Mesenchymal stem cell (in vitro differentiated cells and primary cell): ENCODE measurements around the gene NKD2.

Experiments
- DNase-seq: peaks from one replicate; pipeline ENCODE4 v3.0.0-alpha.2; 2013
- H2AFZ ChIP-seq: one replicate; pipeline ENCODE4 v1.6.1; 2013; ENCODE audit warnings: low read depth, mild to moderate bottlenecking, control low read depth, inconsistent platforms, low read length, moderate library complexity
- H2AK5ac ChIP-seq: 2 replicates; pipeline ENCODE4 v1.6.1; 2013; ENCODE audit warnings: low read length, moderate library complexity, mild to moderate bottlenecking, inconsistent platforms; ENCODE audit not compliant: severe bottlenecking
- H2BK120ac ChIP-seq: one replicate; pipeline ENCODE4 v1.6.1; 2013; ENCODE audit warnings: low read depth, mild to moderate bottlenecking, inconsistent platforms, low read length, moderate library complexity
- H2BK12ac ChIP-seq, 2 experiments: one replicate each; pipeline ENCODE4 v1.6.1; 2013; ENCODE audit warnings: inconsistent platforms in 2 of 2, low read length in 2 of 2, mild to moderate bottlenecking in 2 of 2, moderate library complexity in 2 of 2, control low read depth in 1 of 2
- H2BK15ac ChIP-seq: one replicate; pipeline ENCODE4 v1.6.1; 2013; ENCODE audit warnings: mild to moderate bottlenecking, low read depth, inconsistent platforms; ENCODE audit not compliant: poor library complexity, severe bottlenecking
- H2BK5ac ChIP-seq: 2 replicates; pipeline ENCODE4 v1.6.1; 2013; ENCODE audit warnings: low read depth, mild to moderate bottlenecking, low read length, control low read depth, inconsistent platforms; ENCODE audit not compliant: poor library complexity, severe bottlenecking
- H3K14ac ChIP-seq, 2 experiments: one replicate each; pipeline ENCODE4 v1.6.1; 2013; ENCODE audit warnings: inconsistent platforms in 2 of 2, low read length in 2 of 2, control low read depth in 1 of 2, mild to moderate bottlenecking in 1 of 2, moderate library complexity in 1 of 2
- H3K18ac ChIP-seq, 2 experiments: one replicate each; pipeline ENCODE4 v1.6.1; 2013; ENCODE audit warnings: inconsistent platforms in 2 of 2, low read length in 2 of 2, control low read depth in 1 of 2, low read depth in 1 of 2, mild to moderate bottlenecking in 1 of 2
- H3K23ac ChIP-seq, 2 experiments: one replicate each; pipeline ENCODE4 v1.6.1; 2013; ENCODE audit warnings: inconsistent platforms in 2 of 2, low read length in 2 of 2, mild to moderate bottlenecking in 2 of 2, moderate library complexity in 2 of 2, control low read depth in 1 of 2
- H3K27ac ChIP-seq: 2 replicates; pipeline ENCODE4 v1.5.1; 2013; ENCODE audit warnings: mild to moderate bottlenecking, moderate library complexity, low read length, control low read depth, inconsistent platforms; ENCODE audit not compliant: poor library complexity, severe bottlenecking
- H3K27me3 ChIP-seq, 2 experiments: 2 replicates each; pipeline versions ENCODE4 v1.6.1 to v1.7.0; 2013; ENCODE audit warnings: low read length in 2 of 2, mild to moderate bottlenecking in 2 of 2, moderate library complexity in 2 of 2, control low read depth in 1 of 2, inconsistent platforms in 1 of 2; ENCODE audit not compliant: control insufficient read depth in 1 of 2, insufficient read depth in 1 of 2
- H3K36me3 ChIP-seq, 2 experiments: 2 replicates each; pipeline versions ENCODE4 v1.6.1 to v1.7.0; 2013; ENCODE audit warnings: low read length in 2 of 2, control low read depth in 1 of 2, inconsistent platforms in 1 of 2, low read depth in 1 of 2, mild to moderate bottlenecking in 1 of 2; ENCODE audit not compliant: insufficient read depth in 2 of 2, control insufficient read depth in 1 of 2
- H3K4ac ChIP-seq, 2 experiments: one replicate each; pipeline ENCODE4 v1.6.1; 2013; ENCODE audit warnings: inconsistent platforms in 2 of 2, low read length in 2 of 2, mild to moderate bottlenecking in 2 of 2, moderate library complexity in 2 of 2, control low read depth in 1 of 2, low read depth in 1 of 2
- H3K4me1 ChIP-seq: 2 replicates; pipeline ENCODE4 v1.6.1; 2013; ENCODE audit warnings: low read depth, low read length, control low read depth; ENCODE audit not compliant: control insufficient read depth, insufficient read depth
- H3K4me2 ChIP-seq: 2 replicates; pipeline ENCODE4 v1.6.1; 2013; ENCODE audit warnings: low read length, mild to moderate bottlenecking, inconsistent platforms; ENCODE audit not compliant: poor library complexity, severe bottlenecking
- H3K4me3 ChIP-seq, 2 experiments: 2 replicates each; pipeline versions ENCODE4 v1.5.1 to v1.7.0; 2013; ENCODE audit warnings: low read length in 2 of 2, mild to moderate bottlenecking in 2 of 2, control low read depth in 1 of 2, low read depth in 1 of 2; ENCODE audit not compliant: insufficient read depth in 1 of 2
- H3K79me1 ChIP-seq: replicated peaks from 2 replicates; pipeline ENCODE4 v1.6.1; 2013; ENCODE audit warnings: mild to moderate bottlenecking, control low read depth, low read length, inconsistent platforms; ENCODE audit not compliant: poor library complexity, severe bottlenecking
- H3K9ac ChIP-seq: 2 replicates; pipeline ENCODE4 v1.7.0; 2013; ENCODE audit warnings: mild to moderate bottlenecking, low read length, moderate library complexity
- H3K9me3 ChIP-seq: 2 replicates; pipeline ENCODE4 v1.7.0; 2013; ENCODE audit warnings: mild to moderate bottlenecking, low read length; ENCODE audit not compliant: control insufficient read depth
- H4K8ac ChIP-seq: one replicate; pipeline ENCODE4 v1.6.1; 2013; ENCODE audit warnings: inconsistent platforms, mild to moderate bottlenecking, low read length, moderate library complexity
- H4K91ac ChIP-seq: one replicate; pipeline ENCODE4 v1.6.1; 2013; ENCODE audit warnings: mild to moderate bottlenecking, low read length, inconsistent platforms
- WGBS: methylation state at CpG from one replicate; pipeline ENCODE4 v1.1.7; 2013; ENCODE audit warnings: mixed read lengths; 5-methylcytosine and 5-hydroxymethylcytosine counted together

NKD2 gene

DNA sequence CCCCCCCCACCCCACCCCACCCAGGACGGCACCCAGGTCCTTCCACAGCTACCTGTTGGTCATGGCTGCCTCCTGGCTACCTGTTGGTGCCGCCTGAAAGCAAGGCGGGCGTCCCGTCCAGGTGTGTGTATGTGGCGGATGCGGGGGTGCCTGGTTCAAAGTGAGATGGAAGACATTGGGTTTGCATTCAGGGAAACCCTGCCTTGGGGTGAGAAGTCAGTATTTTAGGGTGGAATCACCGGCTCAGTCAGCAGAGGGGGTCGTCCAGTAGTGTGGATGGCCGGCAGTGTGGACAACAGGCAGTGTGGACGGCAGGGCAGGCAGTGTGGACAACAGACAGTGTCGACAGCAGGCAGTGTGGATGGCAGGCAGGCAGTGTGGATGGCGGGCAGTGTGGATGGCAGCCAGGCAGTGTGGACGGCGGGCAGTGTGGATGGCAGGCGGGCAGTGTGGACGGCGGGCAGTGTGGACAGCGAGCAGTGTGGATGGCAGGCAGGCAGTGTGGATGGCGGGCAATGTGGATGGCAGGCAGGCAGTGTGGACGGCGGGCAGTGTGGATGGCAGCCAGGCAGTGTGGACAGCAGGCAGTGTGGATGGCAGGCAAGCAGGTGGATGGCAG lies 28.0 kb downstream of the NKD2 start:
- H3K9me3 ChIP-seq: no peaks in the 10 kb centered on the region
- 95% methylated on average over 21 of the region's 22 CpGs for WGBS

DNA sequence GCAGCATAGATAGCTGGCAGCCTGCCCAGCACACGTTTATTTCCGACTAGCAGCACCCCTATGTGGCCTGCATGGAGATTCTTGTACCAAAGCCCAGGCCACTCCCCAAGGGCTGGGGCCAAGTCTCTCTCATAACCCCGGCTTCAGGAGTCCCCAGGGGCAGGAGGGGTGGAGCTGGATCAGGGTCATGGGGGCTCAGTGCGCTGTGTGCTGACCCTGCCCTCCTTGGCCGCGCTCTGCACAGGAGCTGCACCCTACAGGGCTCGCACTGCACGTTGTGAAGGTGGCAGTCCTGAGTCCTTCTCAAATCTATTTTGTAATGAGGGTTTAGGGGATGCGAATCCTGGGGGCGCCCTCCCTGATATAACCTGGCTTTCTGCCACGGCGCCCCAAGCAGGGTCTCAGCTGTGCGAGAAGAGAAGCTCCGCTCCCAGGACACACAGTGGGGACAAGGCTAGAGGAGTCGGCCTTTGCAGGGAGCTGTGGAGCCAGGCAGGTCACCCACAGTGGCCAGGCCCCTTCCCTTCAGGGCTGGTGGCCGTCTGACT lies 28.6 kb downstream of the NKD2 start:
- Histone ChIP-seq H2BK120ac (no peak overlapping the region), H3K4me2 (no peak overlapping the region), H3K27me3 (peaks cover 12 to 24% of the 10 kb centered on the region in 2 experiments), H3K23ac (no peak overlapping the region), H3K79me1 (no peaks in the 10 kb centered on the region), H3K4ac (no peak overlapping the region), H3K4me3 (no peak overlapping the region), H3K9me3 (no peaks in the 10 kb centered on the region), H2BK12ac (no peak overlapping the region), H3K14ac (no peak overlapping the region), H4K8ac (no peak overlapping the region), H2BK5ac (no peak overlapping the region), H3K36me3 (no peaks in the 10 kb centered on the region), H2AFZ (no peak overlapping the region), H3K27ac (no peak overlapping the region), H2AK5ac (no peak overlapping the region), H3K9ac (no peak overlapping the region), H2BK15ac (no peak overlapping the region), H4K91ac (no peak overlapping the region), H3K4me1 (peaks cover 2% of the 10 kb centered on the region), H3K18ac (no peak overlapping the region)
- 86% methylated on average over 16 of the region's 16 CpGs for WGBS
- DNase-seq: no peak

More for the DNA sequence above, 28.0 kb downstream of the NKD2 start:
- Histone ChIP-seq H3K4me3 (peak overlapping the region in 1 of 2 experiments; percentile 27), H2AFZ (no peak overlapping the region), H4K91ac (peak overlapping the region; percentile 45), H3K79me1 (no peaks in the 10 kb centered on the region), H3K36me3 (no peaks in the 10 kb centered on the region), H2BK15ac (no peak overlapping the region), H3K4me1 (peaks cover 2% of the 10 kb centered on the region), H3K4ac (no peak overlapping the region), H2BK5ac (no peak overlapping the region), H3K18ac (no peak overlapping the region), H3K14ac (peak overlapping the region in 1 of 2 experiments; percentile 82), H2BK12ac (peak overlapping the region in 1 of 2 experiments; percentile 17), H3K23ac (no peak overlapping the region), H3K27me3 (peaks cover 16 to 26% of the 10 kb centered on the region in 2 experiments), H3K27ac (no peak overlapping the region), H3K9ac (no peak overlapping the region), H2AK5ac (no peak overlapping the region), H2BK120ac (no peak overlapping the region), H3K4me2 (no peak overlapping the region), H4K8ac (no peak overlapping the region)
- no peak for DNase-seq

DNA sequence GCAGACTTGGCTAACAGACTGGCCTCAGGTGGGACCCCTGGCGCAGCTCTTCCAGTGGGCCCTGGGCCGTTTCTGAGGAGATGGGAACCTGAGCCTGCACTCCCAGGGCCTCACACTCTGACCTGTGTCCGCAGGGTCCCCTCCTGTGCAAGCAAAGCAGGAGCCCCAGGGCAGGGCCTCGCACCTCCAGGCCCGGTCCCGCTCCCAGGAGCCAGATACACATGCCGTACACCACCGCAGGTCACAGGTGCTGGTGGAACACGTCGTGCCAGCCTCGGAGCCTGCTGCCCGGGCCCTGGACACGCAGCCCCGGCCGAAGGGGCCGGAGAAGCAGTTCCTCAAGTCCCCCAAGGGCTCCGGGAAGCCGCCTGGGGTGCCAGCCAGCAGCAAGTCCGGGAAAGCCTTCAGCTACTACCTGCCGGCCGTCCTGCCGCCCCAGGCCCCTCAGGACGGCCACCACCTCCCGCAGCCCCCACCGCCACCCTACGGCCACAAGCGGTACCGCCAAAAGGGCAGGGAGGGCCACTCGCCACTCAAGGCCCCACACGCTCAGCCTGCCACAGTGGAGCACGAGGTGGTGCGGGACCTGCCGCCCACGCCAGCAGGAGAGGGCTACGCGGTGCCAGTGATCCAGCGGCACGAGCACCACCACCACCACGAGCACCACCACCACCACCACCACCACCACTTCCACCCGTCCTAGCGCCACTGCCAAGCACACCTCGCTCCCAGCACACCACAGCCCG lies 29.2 kb downstream of the NKD2 start:
- H3K14ac ChIP-seq: no peak overlapping the region
- no peak overlapping the region for H3K18ac ChIP-seq
- no peak overlapping the region for H2BK5ac ChIP-seq
- no peak overlapping the region for H3K23ac ChIP-seq
- no peak overlapping the region for H3K4me2 ChIP-seq
- no peaks in the 10 kb centered on the region for H3K36me3 ChIP-seq
- no peak overlapping the region for H2AFZ ChIP-seq
- no peak overlapping the region for H2BK12ac ChIP-seq
- no peak overlapping the region for H3K27ac ChIP-seq
- no peaks in the 10 kb centered on the region for H3K9me3 ChIP-seq
- peaks cover 6 to 18% of the 10 kb centered on the region in 2 experiments for H3K27me3 ChIP-seq
- no peak for DNase-seq
- no peak overlapping the region for H4K8ac ChIP-seq
- H3K9ac ChIP-seq: no peak overlapping the region
- H3K79me1 ChIP-seq: no peaks in the 10 kb centered on the region
- 91% methylated on average over 42 of the region's 43 CpGs for WGBS
- no peak overlapping the region for H4K91ac ChIP-seq
- H2AK5ac ChIP-seq: no peak overlapping the region
- H3K4me1 ChIP-seq: peaks cover 2% of the 10 kb centered on the region
- no peak overlapping the region for H3K4me3 ChIP-seq
- H2BK15ac ChIP-seq: no peak overlapping the region
- no peak overlapping the region for H2BK120ac ChIP-seq
- no peak overlapping the region for H3K4ac ChIP-seq

DNA sequence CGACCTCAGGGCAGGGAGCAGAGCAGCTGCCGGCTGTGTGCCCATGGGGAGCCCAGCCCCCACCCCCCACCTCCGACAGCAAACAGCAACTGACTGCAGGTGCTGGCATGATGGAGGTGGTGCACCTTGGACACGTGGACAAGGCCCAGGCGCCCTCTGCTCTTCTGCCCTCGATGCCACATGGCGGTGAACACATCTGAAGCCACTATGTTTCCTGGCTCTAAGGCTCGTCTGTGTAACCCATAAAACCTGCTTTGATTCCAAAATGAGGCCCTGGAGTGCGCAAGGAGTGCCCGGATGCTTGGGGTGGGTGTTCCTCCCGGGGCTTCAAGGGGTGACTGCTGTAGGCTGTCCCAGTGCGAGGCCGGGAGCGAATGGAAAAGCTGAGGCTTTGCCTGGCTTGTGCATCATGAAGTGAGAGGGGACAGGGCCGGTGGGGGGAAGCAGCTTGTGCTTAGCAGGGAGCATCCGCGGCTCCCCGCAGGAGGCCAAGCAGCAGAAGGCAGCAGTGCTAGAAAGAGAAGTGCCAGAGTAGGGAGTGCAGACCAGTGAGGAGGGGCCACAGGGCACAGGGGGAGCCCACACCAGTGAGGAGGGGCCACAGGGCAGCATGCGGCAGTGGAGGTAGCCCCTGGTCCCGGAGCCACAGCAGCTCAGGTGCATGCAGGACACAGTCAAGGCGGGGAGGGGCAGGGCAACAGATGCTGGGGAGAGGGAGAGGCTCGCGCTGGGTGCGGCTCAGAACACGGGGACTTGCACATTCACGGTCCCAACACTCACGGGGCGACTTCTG lies 30.0 kb downstream of the NKD2 start:
- no peak overlapping the region for H2AFZ ChIP-seq
- DNase-seq: no peak
- no peaks in the 10 kb centered on the region for H3K79me1 ChIP-seq
- H3K27ac ChIP-seq: no peak overlapping the region
- H3K36me3 ChIP-seq: no peaks in the 10 kb centered on the region
- no peak overlapping the region for H3K23ac ChIP-seq
- no peak overlapping the region for H3K9ac ChIP-seq
- H2BK120ac ChIP-seq: no peak overlapping the region
- H4K8ac ChIP-seq: no peak overlapping the region
- peaks cover 2% of the 10 kb centered on the region for H3K4me1 ChIP-seq
- no peak overlapping the region for H2BK5ac ChIP-seq
- H2BK15ac ChIP-seq: no peak overlapping the region
- peak overlapping the region; percentile 7 for H4K91ac ChIP-seq
- no peak overlapping the region for H3K4me2 ChIP-seq
- H3K4ac ChIP-seq: no peak overlapping the region
- H2BK12ac ChIP-seq: no peak overlapping the region
- H3K18ac ChIP-seq: no peak overlapping the region
- no peak overlapping the region for H3K14ac ChIP-seq
- no peak overlapping the region for H2AK5ac ChIP-seq
- H3K27me3 ChIP-seq: peaks cover 4 to 16% of the 10 kb centered on the region in 2 experiments
- 84% methylated on average over 28 of the region's 28 CpGs for WGBS
- H3K9me3 ChIP-seq: no peaks in the 10 kb centered on the region
- no peak overlapping the region for H3K4me3 ChIP-seq
